ENCODE results near the gene DNM2.
A peak's percentile ranks its signal among the peaks of the same experiment; 100 is the strongest.

DNM2 gene

DNA sequence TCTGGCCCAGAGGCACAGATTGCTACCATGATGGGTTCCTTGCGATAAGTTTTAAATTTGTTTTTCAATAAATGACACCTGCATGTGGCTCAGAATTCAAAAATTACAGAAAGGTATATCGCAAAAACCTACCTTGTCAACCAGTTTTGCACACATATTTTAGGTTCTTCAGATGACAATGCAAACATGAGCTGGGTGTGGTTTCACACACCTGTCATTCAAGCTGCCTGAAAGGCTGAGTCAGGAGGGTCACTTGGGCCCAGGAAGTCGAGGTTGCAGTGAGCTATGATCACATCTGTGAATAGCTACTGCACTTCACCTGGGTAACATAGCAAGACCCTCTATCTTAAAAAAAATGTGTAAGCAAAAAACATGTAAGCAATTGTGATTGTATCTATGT, 56.1 kb downstream of the DNM2 start:
- peak; percentile 25 for DNase-seq
- H3K79me2 ChIP-seq (ENCODE audit: low read length) = peaks cover 19% of the 10 kb centered on the region
- peaks cover 32% of the 10 kb centered on the region for H3K4me1 ChIP-seq (ENCODE audit: low read length)
- no peaks in the 10 kb centered on the region for H4K20me1 ChIP-seq (ENCODE audit: insufficient read depth, low read length)
- no peak overlapping the region for H3K4me3 ChIP-seq (ENCODE audit: low read length)
- no peak overlapping the region for H2AFZ ChIP-seq (ENCODE audit: low read length)
- no peak for TF ChIP-seq EZH2phosphoT487 (IDR thresholded peaks at IDR 0.05; ENCODE audit: low read length)
- TF ChIP-seq, protein P1, sequence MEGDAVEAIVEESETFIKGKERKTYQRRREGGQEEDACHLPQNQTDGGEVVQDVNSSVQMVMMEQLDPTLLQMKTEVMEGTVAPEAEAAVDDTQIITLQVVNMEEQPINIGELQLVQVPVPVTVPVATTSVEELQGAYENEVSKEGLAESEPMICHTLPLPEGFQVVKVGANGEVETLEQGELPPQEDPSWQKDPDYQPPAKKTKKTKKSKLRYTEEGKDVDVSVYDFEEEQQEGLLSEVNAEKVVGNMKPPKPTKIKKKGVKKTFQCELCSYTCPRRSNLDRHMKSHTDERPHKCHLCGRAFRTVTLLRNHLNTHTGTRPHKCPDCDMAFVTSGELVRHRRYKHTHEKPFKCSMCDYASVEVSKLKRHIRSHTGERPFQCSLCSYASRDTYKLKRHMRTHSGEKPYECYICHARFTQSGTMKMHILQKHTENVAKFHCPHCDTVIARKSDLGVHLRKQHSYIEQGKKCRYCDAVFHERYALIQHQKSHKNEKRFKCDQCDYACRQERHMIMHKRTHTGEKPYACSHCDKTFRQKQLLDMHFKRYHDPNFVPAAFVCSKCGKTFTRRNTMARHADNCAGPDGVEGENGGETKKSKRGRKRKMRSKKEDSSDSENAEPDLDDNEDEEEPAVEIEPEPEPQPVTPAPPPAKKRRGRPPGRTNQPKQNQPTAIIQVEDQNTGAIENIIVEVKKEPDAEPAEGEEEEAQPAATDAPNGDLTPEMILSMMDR (IDR thresholded peaks at IDR 0.05; ENCODE audit: low read length) = no peak
- TF ChIP-seq EZH2 (optimal IDR thresholded peaks at IDR 0.05; ENCODE audit: low read depth, low read length) = no peak
- no peak overlapping the region for H3K9ac ChIP-seq (ENCODE audit: low read length)
- H3K27ac ChIP-seq (ENCODE audit: low read length) = no peak overlapping the region
- H3K27me3 ChIP-seq (replicated peaks; ENCODE audit: insufficient read depth, low read length) = no peaks in the 10 kb centered on the region
- H3K9me2 ChIP-seq (replicated peaks; ENCODE audit: insufficient read depth, low read length) = no peaks in the 10 kb centered on the region
- H3F3A ChIP-seq (ENCODE audit: insufficient read depth, low read length) = peaks cover 23% of the 10 kb centered on the region
- H3K36me3 ChIP-seq (replicated peaks; ENCODE audit: insufficient read depth, low read length) = 0 out of 2 replicates have a peak, but pooled peaks cover 5% of the 10 kb centered on the region
- no peaks in the 10 kb centered on the region for H3K9me3 ChIP-seq (replicated peaks; ENCODE audit: insufficient read depth, low read length)
- H3K4me2 ChIP-seq (ENCODE audit: low read depth, low read length) = no peak overlapping the region

DNA sequence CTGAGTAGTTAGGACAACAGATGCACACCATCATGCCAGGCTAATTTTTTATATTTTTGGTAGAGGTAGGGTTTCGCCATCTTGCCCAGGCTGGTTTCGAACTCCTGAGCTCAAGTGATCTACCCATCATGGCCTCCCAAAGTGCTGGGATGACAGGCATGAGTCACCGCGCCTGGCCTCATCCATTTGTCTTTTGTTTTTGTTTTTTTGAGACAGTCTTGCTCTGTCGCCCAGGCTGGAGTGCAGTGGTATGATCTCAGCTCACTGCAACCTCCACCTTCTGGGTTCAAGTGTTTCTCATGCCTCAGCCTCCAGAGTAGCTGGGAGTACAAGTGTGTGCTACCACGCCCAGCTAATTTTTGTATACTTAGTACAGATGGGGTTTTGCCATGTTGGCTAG, 57.0 kb downstream of the DNM2 start:
- Histone ChIP-seq H3K9me2 (replicated peaks; ENCODE audit: insufficient read depth, low read length) (no peaks in the 10 kb centered on the region), H2AFZ (ENCODE audit: low read length) (no peak overlapping the region), H3K4me1 (ENCODE audit: low read length) (peaks cover 32% of the 10 kb centered on the region), H3K9me3 (replicated peaks; ENCODE audit: insufficient read depth, low read length) (no peaks in the 10 kb centered on the region), H3K4me3 (ENCODE audit: low read length) (no peak overlapping the region), H3K79me2 (ENCODE audit: low read length) (peaks cover 12% of the 10 kb centered on the region), H3K27me3 (replicated peaks; ENCODE audit: insufficient read depth, low read length) (no peaks in the 10 kb centered on the region), H4K20me1 (ENCODE audit: insufficient read depth, low read length) (no peaks in the 10 kb centered on the region), H3K36me3 (replicated peaks; ENCODE audit: insufficient read depth, low read length) (peaks cover 5% of the 10 kb centered on the region; the same call in 1 of the 2 replicates), H3K27ac (ENCODE audit: low read length) (no peak overlapping the region), H3K4me2 (ENCODE audit: low read depth, low read length) (no peak overlapping the region), H3K9ac (ENCODE audit: low read length) (no peak overlapping the region), H3F3A (ENCODE audit: insufficient read depth, low read length) (peaks cover 23% of the 10 kb centered on the region)
- TF ChIP-seq, protein P1 (IDR thresholded peaks at IDR 0.05; ENCODE audit: low read length) = no peak
- no peak for TF ChIP-seq EZH2 (optimal IDR thresholded peaks at IDR 0.05; ENCODE audit: low read depth, low read length)
- no peak for TF ChIP-seq EZH2phosphoT487 (IDR thresholded peaks at IDR 0.05; ENCODE audit: low read length)
- no peak for DNase-seq

GRCh38 chr19:10776900-10777650, 59.2 kb downstream of the DNM2 start:
- no peaks in the 10 kb centered on the region for H3K27me3 ChIP-seq (replicated peaks; ENCODE audit: insufficient read depth, low read length)
- H3K9me2 ChIP-seq (replicated peaks; ENCODE audit: insufficient read depth, low read length) = no peaks in the 10 kb centered on the region
- no peak overlapping the region for H2AFZ ChIP-seq (ENCODE audit: low read length)
- H3K36me3 ChIP-seq (replicated peaks; ENCODE audit: insufficient read depth, low read length) = peaks cover 5% of the 10 kb centered on the region; the same call in 1 of the 2 replicates
- H3K4me3 ChIP-seq (ENCODE audit: low read length) = peak overlapping the region; percentile 11; the same call in 1 of the 2 replicates
- H3K27ac ChIP-seq (ENCODE audit: low read length) = peak overlapping the region; percentile 86
- peaks cover 32% of the 10 kb centered on the region for H3K4me1 ChIP-seq (ENCODE audit: low read length)
- H3K4me2 ChIP-seq (ENCODE audit: low read depth, low read length) = peak overlapping the region; percentile 68
- peaks cover 23% of the 10 kb centered on the region for H3F3A ChIP-seq (ENCODE audit: insufficient read depth, low read length)
- no peaks in the 10 kb centered on the region for H3K79me2 ChIP-seq (ENCODE audit: low read length)
- TF ChIP-seq, protein P1 (IDR thresholded peaks at IDR 0.05; ENCODE audit: low read length) = no peak
- no peak for TF ChIP-seq EZH2 (optimal IDR thresholded peaks at IDR 0.05; ENCODE audit: low read depth, low read length)
- no peak for TF ChIP-seq EZH2phosphoT487 (IDR thresholded peaks at IDR 0.05; ENCODE audit: low read length)
- DNase-seq = peak; percentile 50
- H3K9ac ChIP-seq (ENCODE audit: low read length) = no peak overlapping the region
- H4K20me1 ChIP-seq (ENCODE audit: insufficient read depth, low read length) = no peaks in the 10 kb centered on the region
- H3K9me3 ChIP-seq (replicated peaks; ENCODE audit: insufficient read depth, low read length) = no peaks in the 10 kb centered on the region
